8988T (cell line): ENCODE data around the gene ATP7A.
"Not testable (repeated sequence)": the region's sequence is repeated elsewhere in the genome, so short reads cannot be mapped to it uniquely, and the experiment has no call there.

Source experiments
- DNase-seq: peaks from one replicate; pipeline ENCODE4 v3.0.0; 2011

Gene ATP7A

DNA sequence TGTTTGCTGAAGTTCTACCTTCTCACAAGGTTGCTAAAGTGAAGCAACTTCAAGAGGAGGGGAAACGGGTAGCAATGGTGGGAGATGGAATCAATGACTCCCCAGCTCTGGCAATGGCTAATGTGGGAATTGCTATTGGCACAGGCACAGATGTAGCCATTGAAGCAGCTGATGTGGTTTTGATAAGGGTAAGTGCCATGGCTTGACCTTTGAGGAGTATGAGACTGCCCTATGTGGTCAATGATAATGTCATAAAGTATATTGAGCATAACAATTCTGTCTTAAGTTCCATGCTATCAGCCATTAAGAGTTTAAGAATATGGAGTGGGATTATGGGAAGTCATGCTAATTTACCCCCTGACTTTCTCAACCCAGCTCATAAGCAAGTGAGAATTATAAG lies 132.1 kb downstream of the ATP7A start:
- no peak for DNase-seq

DNA sequence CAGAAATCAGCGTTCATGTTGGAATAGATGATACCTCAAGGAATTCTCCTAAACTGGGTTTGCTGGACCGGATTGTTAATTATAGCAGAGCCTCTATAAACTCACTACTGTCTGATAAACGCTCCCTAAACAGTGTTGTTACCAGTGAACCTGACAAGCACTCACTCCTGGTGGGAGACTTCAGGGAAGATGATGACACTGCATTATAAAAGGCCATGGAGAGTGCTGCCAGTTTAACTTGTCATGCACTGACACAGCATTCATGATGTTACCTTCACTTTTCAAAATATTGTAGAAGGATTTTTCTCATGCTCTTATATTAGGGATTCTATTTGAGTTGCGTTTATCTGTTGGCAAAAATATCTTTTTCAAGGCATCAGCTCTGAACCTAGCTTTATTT lies 135.9 kb downstream of the ATP7A start:
- no peak for DNase-seq

DNA sequence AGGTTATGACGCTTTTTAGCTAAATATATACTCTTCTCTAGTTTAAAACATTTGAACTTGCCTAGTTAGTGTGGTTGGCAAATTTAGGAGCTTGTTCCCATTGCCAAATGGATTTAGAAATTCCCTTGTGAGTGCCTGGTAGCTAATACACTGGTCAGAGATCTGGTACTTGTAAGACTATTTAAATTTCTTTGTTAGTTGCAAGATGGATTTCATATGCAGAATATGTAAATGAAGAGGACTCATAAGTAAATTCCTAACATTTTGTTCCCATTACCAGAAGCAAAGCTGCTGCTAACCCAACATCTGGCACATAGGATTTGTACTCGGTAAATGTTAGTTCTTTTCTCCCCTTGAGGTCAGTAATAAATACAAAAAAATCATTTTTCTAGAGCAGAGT lies 137.6 kb downstream of the ATP7A start:
- no peak for DNase-seq

DNA sequence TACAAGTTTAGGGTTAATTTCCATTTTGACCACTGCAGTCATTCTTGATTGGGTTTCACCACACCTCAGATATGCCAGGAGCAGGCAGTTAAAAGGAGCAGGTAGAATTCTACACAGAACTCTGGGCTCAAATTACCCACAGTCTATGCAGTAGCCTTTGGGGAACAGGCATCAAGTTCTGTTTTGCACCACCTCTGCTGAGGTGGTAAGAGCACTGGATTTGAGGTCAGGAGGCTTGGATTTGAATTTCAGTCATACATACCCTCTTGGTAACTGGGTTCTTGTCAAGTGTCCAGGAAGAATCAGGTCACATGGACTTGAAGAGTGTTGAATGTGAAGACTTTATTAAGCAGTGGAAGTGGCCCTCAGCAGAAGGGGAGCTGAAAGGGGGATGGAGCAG lies 153.2 kb downstream of the ATP7A start:
- DNase-seq = no peak

DNA sequence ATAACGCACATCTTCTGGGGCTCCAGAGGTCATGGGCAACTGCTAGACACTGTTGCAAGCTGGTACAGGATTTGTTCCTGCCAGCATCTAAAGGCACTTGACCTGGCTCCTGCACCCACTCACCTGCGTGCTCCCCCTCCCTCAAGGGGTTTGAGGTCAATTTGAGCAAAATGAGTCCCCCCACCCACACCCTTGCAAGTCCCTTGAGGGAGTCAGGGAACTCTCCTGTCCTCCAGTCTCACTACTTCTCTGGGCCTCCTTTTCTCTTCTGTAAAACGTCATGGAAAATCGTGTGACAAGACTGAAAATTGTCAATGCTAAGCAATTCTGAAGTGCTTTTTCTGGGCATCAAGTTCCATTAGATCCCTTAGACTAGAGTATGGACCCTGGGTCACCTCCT lies 153.7 kb downstream of the ATP7A start:
- no peak for DNase-seq

DNA sequence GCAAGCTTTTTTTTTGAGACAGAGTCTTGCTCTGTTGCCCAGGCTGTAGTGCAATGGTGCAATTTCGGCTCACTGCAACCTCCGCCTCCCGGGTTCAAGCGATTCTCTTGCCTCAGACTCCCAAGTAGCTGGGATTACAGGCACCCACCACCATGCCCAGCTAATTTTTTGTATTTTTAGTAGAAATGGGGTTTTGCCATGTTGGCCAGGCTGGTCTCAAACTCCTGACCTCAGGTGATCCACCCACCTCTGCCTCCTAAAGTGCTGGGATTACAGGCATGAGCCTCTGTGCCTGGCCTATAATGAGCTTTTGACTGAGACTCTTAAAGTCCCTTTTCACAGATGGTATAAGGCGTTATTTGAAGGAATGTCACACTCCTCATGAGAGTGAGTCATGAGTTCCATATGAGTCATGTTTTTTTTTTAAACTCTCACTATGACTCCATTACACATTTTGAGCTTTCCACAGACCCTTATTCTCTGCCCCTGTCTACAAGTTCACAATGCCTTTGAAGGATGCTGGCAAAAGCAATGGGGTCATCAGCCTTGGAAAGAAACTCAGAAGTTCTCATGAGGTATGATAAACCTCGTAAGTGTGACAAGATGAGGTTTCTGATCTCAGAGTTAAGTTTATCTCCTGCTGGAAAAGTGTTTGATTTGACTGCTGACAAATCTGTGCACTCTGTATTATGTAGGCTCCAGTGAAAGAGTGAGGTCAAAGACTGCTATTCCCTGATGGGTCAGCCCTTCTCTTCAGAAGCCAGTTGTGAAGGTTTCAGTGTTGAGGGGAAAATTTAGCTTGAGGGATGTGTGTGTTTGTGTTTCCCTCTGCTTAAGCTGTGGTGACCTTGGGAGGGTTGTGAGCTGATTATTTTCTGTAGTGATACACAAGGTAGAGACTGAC lies 154.5 kb downstream of the ATP7A start:
- DNase-seq = not testable (repeated sequence)

DNA sequence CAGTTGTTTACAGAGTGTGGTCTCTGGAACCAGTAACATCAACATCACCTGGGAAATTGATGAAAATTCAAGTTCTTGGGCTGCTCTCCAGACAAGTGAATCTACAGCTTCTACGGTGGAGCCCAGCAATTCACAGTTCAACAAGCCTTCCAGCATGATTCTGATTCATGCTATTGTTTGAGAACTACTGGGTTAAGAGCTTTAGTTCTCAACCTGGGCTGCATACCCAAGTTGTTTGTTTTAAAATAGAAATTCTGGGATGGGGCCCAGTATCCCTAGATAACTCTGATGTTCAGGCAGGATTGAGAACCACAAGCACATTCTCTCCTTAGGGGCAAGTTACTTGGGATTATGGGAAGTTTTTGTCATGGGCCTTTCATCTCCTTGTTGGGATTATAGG lies 155.6 kb downstream of the ATP7A start:
- no peak for DNase-seq

DNA sequence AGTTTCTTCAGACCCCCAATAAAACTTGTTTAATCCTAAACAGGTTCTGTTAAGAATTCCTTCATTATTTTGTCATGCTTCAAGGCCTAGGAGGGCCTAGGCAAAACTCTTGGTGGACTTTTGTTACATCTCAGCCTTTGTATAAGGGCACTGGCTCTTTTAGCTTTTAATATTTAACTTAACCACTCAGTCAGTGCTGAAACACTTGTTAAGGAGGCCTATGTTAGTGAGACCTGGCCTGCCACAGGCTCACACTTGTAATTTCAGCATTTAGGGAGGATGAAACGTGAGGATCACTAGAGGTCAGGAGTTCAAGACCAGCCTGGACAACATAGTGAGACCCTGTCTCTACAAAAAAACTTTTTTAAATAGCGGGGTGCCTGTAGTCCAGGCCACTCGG lies 160.8 kb downstream of the ATP7A start:
- DNase-seq = no peak

DNA sequence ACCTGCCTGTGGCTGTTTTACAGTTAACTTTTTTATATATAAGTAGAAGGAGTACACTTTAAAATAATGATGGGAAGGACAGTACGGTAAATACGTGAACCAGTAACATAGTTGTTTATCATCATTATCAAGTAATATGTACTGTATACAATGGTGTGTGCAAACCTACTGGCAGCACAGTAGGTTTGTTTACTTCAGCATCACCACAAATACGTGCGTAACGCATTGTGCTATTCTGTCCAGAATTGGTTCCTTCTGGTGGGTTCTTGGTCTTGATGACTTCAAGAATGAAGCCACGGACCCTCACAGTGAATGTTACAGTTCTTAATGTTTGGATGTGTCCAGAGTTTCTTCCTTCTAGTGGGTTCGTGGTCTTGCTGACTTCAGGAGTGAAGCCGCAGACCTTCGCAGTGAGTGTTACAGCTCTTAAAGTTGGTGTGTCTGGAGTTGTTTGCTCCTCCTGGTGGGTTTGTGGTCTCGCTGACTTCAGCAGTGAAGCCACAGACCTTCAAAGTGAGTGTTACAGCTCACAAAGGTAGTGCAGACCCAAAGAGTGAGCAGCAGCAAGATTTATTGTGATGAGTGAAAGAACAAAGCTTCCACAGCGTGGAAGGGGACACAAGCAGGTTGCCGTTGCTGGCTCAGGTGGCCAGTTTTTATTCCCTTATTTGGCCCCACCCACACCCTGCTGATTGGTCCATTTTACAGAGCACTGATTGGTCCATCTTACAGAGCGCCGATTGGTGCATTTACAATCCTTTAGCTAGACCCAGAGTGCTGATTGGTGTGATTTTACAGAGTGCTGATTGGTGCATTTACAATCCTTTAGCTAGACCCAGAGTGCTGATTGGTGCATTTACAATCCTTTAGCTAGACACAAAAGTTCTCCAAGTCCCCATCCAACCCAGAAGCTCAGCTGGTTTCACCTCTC lies 162.9 kb downstream of the ATP7A start:
- DNase-seq = not testable (repeated sequence)

DNA sequence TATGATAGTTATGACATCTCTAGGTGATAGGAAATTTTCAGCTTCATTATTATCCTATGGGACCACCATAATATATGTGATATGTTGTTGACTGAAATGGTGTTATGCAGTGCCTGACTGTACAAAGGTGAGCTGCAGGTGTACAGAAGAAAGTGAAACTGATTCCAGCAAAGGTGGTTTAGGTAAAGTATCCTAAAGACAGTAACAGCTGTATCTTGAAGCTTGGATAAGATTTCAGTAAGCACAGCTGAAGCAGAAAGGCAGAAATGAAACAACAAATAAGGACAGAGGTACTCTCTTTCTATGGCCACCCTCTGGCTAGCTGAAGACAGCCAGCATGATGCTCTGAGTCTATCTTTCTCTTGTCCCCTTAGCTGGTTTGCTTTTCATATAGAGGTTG lies 163.6 kb downstream of the ATP7A start:
- no peak for DNase-seq

DNA sequence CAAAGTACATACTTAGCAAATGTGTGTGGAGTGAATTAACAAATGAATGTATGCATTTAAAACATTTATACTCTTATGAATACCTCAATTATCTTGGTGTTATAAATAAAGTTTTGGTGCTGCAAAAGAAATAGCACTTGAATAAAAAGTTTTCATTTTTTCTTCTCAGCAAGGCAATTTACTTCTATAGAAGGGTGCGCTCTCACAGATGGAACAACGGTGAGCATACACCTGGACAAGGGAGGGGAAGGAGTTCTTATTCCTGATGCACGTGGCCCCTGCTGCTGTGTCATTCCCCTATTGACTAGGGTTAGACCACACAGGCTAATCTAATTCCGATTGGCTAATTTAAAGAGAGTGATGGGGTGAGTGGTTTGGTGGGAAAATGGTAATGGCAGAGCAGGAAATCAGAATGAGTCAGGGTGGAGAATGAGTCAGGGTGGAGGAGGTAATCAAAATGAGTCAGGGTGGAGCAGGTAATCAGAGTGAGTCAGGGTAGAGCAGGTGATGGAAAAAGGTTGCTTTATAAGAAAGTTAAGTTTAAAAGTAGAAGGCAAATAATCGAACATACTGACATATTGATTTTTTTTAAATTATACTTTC lies 165.4 kb downstream of the ATP7A start:
- no peak for DNase-seq

DNA sequence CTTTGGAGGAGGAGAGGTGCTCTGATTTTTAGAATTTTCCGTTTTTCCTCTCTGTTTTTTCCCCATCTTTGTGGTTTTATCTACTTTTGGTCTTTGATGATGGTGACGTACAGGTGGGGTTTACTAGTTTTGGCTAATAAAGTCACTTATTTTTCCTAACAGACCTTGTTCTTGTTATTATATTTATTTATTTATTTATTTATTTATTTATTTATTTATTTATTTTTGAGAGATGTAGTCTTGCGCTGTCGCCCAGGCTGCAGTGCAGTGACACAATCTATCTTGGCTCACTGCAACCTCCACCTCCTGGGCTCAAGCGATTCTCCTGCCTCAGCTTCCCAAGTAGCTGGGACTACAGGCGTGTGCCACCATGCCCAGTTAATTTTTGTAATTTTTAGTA lies 170.9 kb downstream of the ATP7A start:
- not testable (repeated sequence) for DNase-seq

DNA sequence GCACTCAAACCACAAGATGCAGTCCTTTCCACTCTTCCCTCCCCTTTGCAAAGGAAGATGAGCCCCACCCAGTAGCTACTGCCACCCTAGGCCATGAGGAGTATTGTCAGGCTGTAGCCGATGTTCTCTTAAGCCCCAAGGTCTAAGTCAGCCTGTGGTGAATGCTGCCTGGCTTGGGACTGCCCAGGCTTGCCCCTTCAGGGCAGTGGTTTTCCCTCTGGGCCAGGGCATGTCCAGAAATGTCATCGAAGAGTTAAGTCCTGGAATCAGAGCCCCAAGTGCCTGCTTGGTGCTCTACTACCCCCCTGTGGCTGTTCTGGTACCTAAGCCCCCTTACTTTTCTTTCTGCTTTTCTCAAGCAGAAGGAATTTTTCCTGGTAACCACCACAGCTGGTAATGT lies 181.8 kb downstream of the ATP7A start:
- DNase-seq = no peak

DNA sequence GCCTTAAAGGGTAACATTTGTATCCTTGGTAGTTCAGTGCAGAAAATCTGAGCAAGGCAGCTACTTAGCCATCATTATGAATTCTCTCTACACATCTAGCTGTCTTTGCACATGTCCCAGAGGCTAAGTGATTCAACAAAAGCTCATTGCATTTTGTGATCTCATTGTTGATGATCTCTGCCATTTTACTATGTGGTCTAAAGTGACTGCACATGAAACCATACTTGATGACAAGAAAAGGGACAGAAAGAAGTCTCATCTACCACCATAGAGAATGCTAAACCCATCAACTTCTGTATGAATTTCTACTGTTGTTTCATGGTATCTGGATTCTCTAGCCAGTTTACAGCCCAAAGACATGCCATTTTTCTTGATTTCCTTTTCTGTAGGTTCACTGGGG lies 187.6 kb downstream of the ATP7A start:
- no peak for DNase-seq
